HCT116 (cell line): ENCODE data around the gene ACTL7B.

ENCODE experiments used
- CBX3 ChIP-seq: IDR thresholded peaks from 2 replicates; pipeline ENCODE4 v1.6.1; 2012; ENCODE audit warnings: low read depth
- EZH2 ChIP-seq: fragments of 200-600 bp; sonication (generic); IDR thresholded peaks from 2 replicates; pipeline ENCODE4 v1.6.1; 2017; ENCODE audit warnings: antibody characterized with exemption, mixed run types
- EZH2phosphoT487 ChIP-seq: fragments of 200-600 bp; IDR thresholded peaks from 2 replicates; pipeline ENCODE4 v1.6.1; 2018; ENCODE audit warnings: antibody characterized with exemption, borderline replicate concordance
- JUND ChIP-seq: IDR thresholded peaks from 2 replicates; pipeline ENCODE4 v1.6.1; 2012
- POLR2A ChIP-seq: IDR thresholded peaks from 2 replicates; pipeline ENCODE4 v1.7.0; 2011; ENCODE audit warnings: borderline replicate concordance; ENCODE audit not compliant: insufficient read depth, insufficient read length; ENCODE audit errors: extremely low read depth
- RAD21 ChIP-seq: IDR thresholded peaks from 2 replicates; pipeline ENCODE4 v1.6.1; 2012; ENCODE audit warnings: low read depth, mild to moderate bottlenecking
- TCF7L2 ChIP-seq: IDR thresholded peaks from 2 replicates; pipeline ENCODE4 v1.7.0; 2011; ENCODE audit warnings: borderline replicate concordance, inconsistent platforms; ENCODE audit not compliant: insufficient read depth, insufficient read length; ENCODE audit errors: extremely low read depth
- YY1 ChIP-seq: IDR thresholded peaks from 2 replicates; pipeline ENCODE4 v1.6.1; 2011; ENCODE audit warnings: low read length, low read depth, moderate library complexity, mild to moderate bottlenecking; ENCODE audit not compliant: insufficient replicate concordance; ENCODE audit errors: extremely low read depth
- ZNF274 ChIP-seq: fragments of 200-500 bp; sonication (Bioruptor generic); IDR thresholded peaks from 2 replicates; pipeline ENCODE4 v1.6.1; 2014; ENCODE audit warnings: mild to moderate bottlenecking, low read depth, low read length, inconsistent platforms
- TF ChIP-seq, protein P1 (sequence below), 3 experiments: fragments of 200-600 bp in 1 of 3; sonication (generic) in 1 of 3; IDR thresholded peaks in 2 of 3; conservative IDR thresholded peaks in 1 of 3; 2 replicates each; pipeline ENCODE4 v1.5.1; 2012 to 2017; ENCODE audit warnings: low read depth in 2 of 3, low read length in 2 of 3, antibody characterized with exemption in 1 of 3, borderline replicate concordance in 1 of 3, control low read depth in 1 of 3, mild to moderate bottlenecking in 1 of 3, mixed read lengths in 1 of 3, mixed run types in 1 of 3, moderate library complexity in 1 of 3; ENCODE audit not compliant: insufficient read depth in 1 of 3
- TF ChIP-seq, protein P2 (sequence below): IDR thresholded peaks from 2 replicates; pipeline ENCODE4 v1.6.1; 2012
- TF ChIP-seq, protein P3 (sequence below): IDR thresholded peaks from 2 replicates; pipeline ENCODE4 v1.6.1; 2011; ENCODE audit warnings: mild to moderate bottlenecking, low read length, moderate library complexity; ENCODE audit not compliant: insufficient replicate concordance; ENCODE audit errors: extremely low read depth
- TF ChIP-seq, protein P4 (sequence below): IDR thresholded peaks from 2 replicates; pipeline ENCODE4 v1.6.1; 2012; ENCODE audit warnings: low read depth
- TF ChIP-seq, protein P5 (sequence below): IDR thresholded peaks from 2 replicates; pipeline ENCODE4 v1.6.1; 2012

DNA sequence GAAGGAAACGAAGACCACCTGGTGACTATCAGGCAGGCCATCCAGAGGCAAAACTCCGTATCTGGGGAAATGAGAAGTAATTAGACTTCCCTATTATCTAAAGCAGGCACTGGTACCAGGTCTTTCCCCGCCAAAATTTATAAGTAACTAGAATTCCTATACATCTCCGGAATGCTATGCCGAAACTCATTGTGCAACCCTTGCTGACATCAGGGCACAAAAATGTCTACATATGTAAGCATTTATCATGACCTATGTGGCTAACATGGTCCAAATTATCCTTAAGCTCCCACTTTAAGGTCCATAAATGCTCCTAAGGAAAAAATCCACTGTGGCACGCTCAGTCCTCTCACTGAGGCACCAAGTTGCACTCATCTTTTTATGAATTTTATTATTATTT, 17.8 kb downstream of the ACTL7B start:
- TF ChIP-seq POLR2A, result no peak
- TF ChIP-seq EZH2, result no peak
- no peak for TF ChIP-seq RAD21
- TF ChIP-seq, protein P1, sequence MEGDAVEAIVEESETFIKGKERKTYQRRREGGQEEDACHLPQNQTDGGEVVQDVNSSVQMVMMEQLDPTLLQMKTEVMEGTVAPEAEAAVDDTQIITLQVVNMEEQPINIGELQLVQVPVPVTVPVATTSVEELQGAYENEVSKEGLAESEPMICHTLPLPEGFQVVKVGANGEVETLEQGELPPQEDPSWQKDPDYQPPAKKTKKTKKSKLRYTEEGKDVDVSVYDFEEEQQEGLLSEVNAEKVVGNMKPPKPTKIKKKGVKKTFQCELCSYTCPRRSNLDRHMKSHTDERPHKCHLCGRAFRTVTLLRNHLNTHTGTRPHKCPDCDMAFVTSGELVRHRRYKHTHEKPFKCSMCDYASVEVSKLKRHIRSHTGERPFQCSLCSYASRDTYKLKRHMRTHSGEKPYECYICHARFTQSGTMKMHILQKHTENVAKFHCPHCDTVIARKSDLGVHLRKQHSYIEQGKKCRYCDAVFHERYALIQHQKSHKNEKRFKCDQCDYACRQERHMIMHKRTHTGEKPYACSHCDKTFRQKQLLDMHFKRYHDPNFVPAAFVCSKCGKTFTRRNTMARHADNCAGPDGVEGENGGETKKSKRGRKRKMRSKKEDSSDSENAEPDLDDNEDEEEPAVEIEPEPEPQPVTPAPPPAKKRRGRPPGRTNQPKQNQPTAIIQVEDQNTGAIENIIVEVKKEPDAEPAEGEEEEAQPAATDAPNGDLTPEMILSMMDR (IDR thresholded peaks at IDR 0.05 in 2 of 3, conservative IDR thresholded peaks at IDR 0.05 in 1 of 3; ENCODE audit: borderline replicate concordance in 1 of 3, insufficient read depth in 1 of 3, low read depth in 2 of 3, low read length in 2 of 3), result no peak
- TF ChIP-seq, protein P2, sequence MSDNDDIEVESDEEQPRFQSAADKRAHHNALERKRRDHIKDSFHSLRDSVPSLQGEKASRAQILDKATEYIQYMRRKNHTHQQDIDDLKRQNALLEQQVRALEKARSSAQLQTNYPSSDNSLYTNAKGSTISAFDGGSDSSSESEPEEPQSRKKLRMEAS, result no peak
- TF ChIP-seq TCF7L2, result no peak
- TF ChIP-seq, protein P3, sequence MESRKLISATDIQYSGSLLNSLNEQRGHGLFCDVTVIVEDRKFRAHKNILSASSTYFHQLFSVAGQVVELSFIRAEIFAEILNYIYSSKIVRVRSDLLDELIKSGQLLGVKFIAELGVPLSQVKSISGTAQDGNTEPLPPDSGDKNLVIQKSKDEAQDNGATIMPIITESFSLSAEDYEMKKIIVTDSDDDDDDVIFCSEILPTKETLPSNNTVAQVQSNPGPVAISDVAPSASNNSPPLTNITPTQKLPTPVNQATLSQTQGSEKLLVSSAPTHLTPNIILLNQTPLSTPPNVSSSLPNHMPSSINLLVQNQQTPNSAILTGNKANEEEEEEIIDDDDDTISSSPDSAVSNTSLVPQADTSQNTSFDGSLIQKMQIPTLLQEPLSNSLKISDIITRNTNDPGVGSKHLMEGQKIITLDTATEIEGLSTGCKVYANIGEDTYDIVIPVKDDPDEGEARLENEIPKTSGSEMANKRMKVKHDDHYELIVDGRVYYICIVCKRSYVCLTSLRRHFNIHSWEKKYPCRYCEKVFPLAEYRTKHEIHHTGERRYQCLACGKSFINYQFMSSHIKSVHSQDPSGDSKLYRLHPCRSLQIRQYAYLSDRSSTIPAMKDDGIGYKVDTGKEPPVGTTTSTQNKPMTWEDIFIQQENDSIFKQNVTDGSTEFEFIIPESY, result no peak
- TF ChIP-seq, protein P4, sequence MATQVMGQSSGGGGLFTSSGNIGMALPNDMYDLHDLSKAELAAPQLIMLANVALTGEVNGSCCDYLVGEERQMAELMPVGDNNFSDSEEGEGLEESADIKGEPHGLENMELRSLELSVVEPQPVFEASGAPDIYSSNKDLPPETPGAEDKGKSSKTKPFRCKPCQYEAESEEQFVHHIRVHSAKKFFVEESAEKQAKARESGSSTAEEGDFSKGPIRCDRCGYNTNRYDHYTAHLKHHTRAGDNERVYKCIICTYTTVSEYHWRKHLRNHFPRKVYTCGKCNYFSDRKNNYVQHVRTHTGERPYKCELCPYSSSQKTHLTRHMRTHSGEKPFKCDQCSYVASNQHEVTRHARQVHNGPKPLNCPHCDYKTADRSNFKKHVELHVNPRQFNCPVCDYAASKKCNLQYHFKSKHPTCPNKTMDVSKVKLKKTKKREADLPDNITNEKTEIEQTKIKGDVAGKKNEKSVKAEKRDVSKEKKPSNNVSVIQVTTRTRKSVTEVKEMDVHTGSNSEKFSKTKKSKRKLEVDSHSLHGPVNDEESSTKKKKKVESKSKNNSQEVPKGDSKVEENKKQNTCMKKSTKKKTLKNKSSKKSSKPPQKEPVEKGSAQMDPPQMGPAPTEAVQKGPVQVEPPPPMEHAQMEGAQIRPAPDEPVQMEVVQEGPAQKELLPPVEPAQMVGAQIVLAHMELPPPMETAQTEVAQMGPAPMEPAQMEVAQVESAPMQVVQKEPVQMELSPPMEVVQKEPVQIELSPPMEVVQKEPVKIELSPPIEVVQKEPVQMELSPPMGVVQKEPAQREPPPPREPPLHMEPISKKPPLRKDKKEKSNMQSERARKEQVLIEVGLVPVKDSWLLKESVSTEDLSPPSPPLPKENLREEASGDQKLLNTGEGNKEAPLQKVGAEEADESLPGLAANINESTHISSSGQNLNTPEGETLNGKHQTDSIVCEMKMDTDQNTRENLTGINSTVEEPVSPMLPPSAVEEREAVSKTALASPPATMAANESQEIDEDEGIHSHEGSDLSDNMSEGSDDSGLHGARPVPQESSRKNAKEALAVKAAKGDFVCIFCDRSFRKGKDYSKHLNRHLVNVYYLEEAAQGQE, result no peak
- TF ChIP-seq EZH2phosphoT487, result no peak
- TF ChIP-seq ZNF274, result no peak
- TF ChIP-seq YY1, result no peak
- TF ChIP-seq, protein P5, sequence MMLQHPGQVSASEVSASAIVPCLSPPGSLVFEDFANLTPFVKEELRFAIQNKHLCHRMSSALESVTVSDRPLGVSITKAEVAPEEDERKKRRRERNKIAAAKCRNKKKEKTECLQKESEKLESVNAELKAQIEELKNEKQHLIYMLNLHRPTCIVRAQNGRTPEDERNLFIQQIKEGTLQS, result no peak
- TF ChIP-seq JUND, result no peak
- TF ChIP-seq CBX3, result no peak
